PC-3 (cell line): ENCODE measurements around the gene PLXNA2. TPM values are rescaled to one million over a fixed set of nuclear protein-coding genes. Genes with fewer than 3 reads are reported as not detected.

Source experiments
- ATAC-seq: fragments of 200-7000 bp; cut with Tn5 transposase; 2 replicates; pipeline ENCODE4 v1.9.1; 2020; ENCODE audit warnings: mild to moderate bottlenecking, moderate library complexity
- BruUV-seq: library from RNA; stranded (reverse); fragments of 400-500 nt; replicated peaks from 2 replicates; lab custom pipeline; 2021; lab: Mats Ljungman, UMichigan
- CTCF ChIA-PET: fragments of 300-600 bp; sonication (Branson Sonifier 250); formaldehyde crosslinking; loops from one replicate; lab custom pipeline; 2022; ENCODE audit warnings: antibody characterized with exemption; lab: Charles Lee
- POLR2A ChIA-PET: fragments of 300-600 bp; sonication (Branson Sonifier 250); formaldehyde crosslinking; loops from one replicate; lab custom pipeline; 2022; ENCODE audit warnings: antibody characterized with exemption; ENCODE audit not compliant: unreplicated experiment; lab: Charles Lee
- DNase-seq: peaks from one replicate; pipeline ENCODE4 v3.0.0-alpha.2; 2015
- H2AFZ ChIP-seq: fragments of 300-600 bp; sonication (generic); 2 replicates; pipeline ENCODE4 v1.6.0; 2016; ENCODE audit warnings: antibody characterized with exemption, low read length
- H3F3A ChIP-seq: fragments of 300-600 bp; sonication (generic); one replicate; pipeline ENCODE4 v1.6.0; 2017; ENCODE audit warnings: antibody characterized with exemption, low read length, control low read depth, mild to moderate bottlenecking; ENCODE audit not compliant: unreplicated experiment
- H3K27ac ChIP-seq: fragments of 300-600 bp; sonication (generic); 2 replicates; pipeline ENCODE4 v1.5.1; 2016; ENCODE audit warnings: mild to moderate bottlenecking, low read length
- H3K27me3 ChIP-seq: fragments of 300-600 bp; sonication (generic); 2 replicates; pipeline ENCODE4 v1.6.1; 2016; ENCODE audit warnings: low read length, mixed read lengths
- H3K36me3 ChIP-seq: fragments of 300-600 bp; sonication (generic); 2 replicates; pipeline ENCODE4 v1.6.1; 2016; ENCODE audit warnings: low read depth, mixed run types, low read length, mixed read lengths
- H3K4me1 ChIP-seq: fragments of 300-600 bp; sonication (generic); 2 replicates; pipeline ENCODE4 v1.5.1; 2016; ENCODE audit warnings: low read length; ENCODE audit not compliant: insufficient read depth
- H3K4me2 ChIP-seq: fragments of 300-600 bp; sonication (generic); 2 replicates; pipeline ENCODE4 v1.6.0; 2016; ENCODE audit warnings: low read length
- H3K4me3 ChIP-seq: fragments of 300-600 bp; sonication (generic); 2 replicates; pipeline ENCODE4 v1.5.1; 2016; ENCODE audit warnings: mild to moderate bottlenecking, low read length, mixed read lengths
- H3K79me2 ChIP-seq: fragments of 300-600 bp; sonication (generic); 2 replicates; pipeline ENCODE4 v1.6.1; 2017; ENCODE audit warnings: low read length, mixed read lengths
- H3K9ac ChIP-seq: fragments of 300-600 bp; sonication (generic); 2 replicates; pipeline ENCODE4 v1.6.0; 2016; ENCODE audit warnings: mild to moderate bottlenecking, low read length
- H3K9me2 ChIP-seq: fragments of 300-600 bp; sonication (generic); replicated peaks from 2 replicates; pipeline ENCODE4 v1.6.1; 2016; ENCODE audit warnings: mixed run types, low read length, mixed read lengths
- H3K9me3 ChIP-seq: fragments of 300-600 bp; sonication (generic); 2 replicates; pipeline ENCODE4 v1.6.1; 2016; ENCODE audit warnings: low read length, mixed read lengths
- H4K20me1 ChIP-seq: fragments of 300-600 bp; sonication (generic); 2 replicates; pipeline ENCODE4 v1.6.1; 2016; ENCODE audit warnings: low read length, mixed read lengths
- EZH2 ChIP-seq: fragments of 300-600 bp; sonication (generic); IDR thresholded peaks from one replicate; pipeline ENCODE4 v1.6.1; 2017; ENCODE audit warnings: antibody characterized with exemption, mild to moderate bottlenecking, low read length; ENCODE audit not compliant: unreplicated experiment
- EZH2phosphoT487 ChIP-seq: fragments of 300-600 bp; sonication (generic); IDR thresholded peaks from 2 replicates; pipeline ENCODE4 v1.6.1; 2018; ENCODE audit warnings: mild to moderate bottlenecking, antibody characterized with exemption, low read length, borderline replicate concordance
- intact Hi-C: fragments of 100-400 bp; cut with micrococcal nuclease; formaldehyde crosslinking; loops from 2 replicates; pipeline ENCODE4 v1.9.0; 2023
- total RNA-seq: library from RNA; depleted of rRNA; stranded (reverse); fragments of >200 nt; gene quantifications from 2 replicates; pipeline ENCODE4 v1.2.3, GENCODE V29; 2014
- TF ChIP-seq, protein P1 (sequence below): fragments of 300-600 bp; sonication (generic); conservative IDR thresholded peaks from 2 replicates; pipeline ENCODE4 v1.5.1; 2017; ENCODE audit warnings: antibody characterized with exemption, low read depth, mild to moderate bottlenecking, low read length

The PLXNA2 gene
- total RNA-seq, 1 experiment from 2014 or later: 16.2 TPM

DNA sequence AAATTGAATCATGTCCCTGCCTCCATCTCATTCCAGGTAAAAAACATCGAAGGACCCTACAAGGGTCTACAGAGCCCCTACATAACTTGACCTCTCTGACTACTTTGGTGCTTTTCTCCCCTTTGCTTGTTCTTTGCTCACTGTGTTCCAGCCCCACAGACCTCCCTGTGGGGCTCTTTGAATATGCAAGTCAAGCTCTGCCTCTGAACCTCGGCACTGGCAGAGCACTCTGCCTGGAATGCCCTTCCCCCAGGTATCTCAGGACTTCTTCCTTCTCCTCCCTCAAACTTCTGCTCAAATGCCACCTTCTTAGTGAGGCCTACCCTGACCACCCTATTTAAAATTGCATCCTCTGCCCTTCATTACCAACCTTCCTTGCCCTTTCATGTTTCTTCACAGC is 245.5 kb downstream of the PLXNA2 start:
- Histone ChIP-seq H3K9me2 (no peaks in the 10 kb centered on the region), H3K4me1 (no peaks in the 10 kb centered on the region), H3F3A (no peaks in the 10 kb centered on the region), H3K9me3 (no peaks in the 10 kb centered on the region), H3K27me3 (0 out of 2 replicates have a peak, but pooled peaks cover 3% of the 10 kb centered on the region), H3K36me3 (no peaks in the 10 kb centered on the region), H3K79me2 (no peaks in the 10 kb centered on the region), H4K20me1 (no peaks in the 10 kb centered on the region), H2AFZ (no peak overlapping the region), H3K4me3 (no peak overlapping the region), H3K9ac (no peak overlapping the region), H3K4me2 (no peak overlapping the region), H3K27ac (no peak overlapping the region)
- TF ChIP-seq EZH2: no peak
- ATAC-seq (no peak), DNase-seq (no peak)
- BruUV-seq: no TSS peak
- POLR2A ChIA-PET: no interaction called here
- CTCF ChIA-PET: interaction anchor here (1.2 to 1.3 kb wide), 2 partner anchors 102 to 114 kb away, joined by 5 to 7 read pairs; no protein-coding TSS in a partner anchor
- intact Hi-C loops: loop anchor here (1.0 kb wide), 1 partner anchor 113 kb away; no protein-coding TSS in a partner anchor

DNA sequence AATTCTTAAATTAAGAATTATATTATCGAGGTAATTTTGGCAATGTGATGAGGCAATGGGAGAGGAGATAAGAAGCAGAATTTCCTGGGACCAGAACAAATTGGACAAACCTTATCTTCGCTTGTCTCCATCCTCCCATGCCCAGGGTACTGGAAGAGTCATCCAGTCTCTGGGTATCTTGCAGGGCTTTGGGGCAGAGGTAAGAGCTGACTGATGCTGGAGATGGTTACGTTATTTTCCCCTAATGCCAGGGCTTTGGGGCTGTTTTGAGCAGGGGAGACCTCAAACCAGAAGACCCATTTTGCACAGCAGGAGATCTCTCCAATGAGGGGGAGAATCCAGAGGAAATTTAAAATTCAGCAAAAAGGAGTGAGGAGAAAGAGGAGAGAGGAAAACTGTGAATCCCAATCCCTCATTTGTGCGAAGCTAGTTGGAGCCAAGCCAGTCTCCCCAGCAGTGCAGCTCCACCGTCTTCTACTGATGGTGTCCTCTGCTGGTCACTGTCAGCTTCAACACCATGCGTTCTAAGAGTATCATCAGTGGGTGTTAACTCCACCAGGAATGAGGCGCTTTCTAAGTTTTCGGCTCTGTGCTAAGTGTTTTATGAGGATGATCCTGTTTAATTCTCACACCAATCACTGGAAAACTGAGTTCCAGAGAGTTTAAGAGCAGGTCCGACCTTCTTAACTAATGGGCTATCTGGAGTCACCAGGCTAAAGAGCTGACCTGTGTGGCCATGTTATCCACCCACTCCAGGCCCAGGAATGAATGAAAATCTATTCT is 246.5 kb downstream of the PLXNA2 start:
- DNase-seq: peak; percentile 79
- intact Hi-C loops: loop anchor here (1.0 kb wide), 1 partner anchor 112 kb away; no protein-coding TSS in a partner anchor
- H3K36me3 ChIP-seq: no peaks in the 10 kb centered on the region
- 0 out of 2 replicates have a peak overlapping the region, but pooled peaks have one; percentile 5 for H3K4me2 ChIP-seq
- BruUV-seq: no TSS peak
- CTCF ChIA-PET: interaction anchor here (1.0 to 1.3 kb wide), 3 partner anchors 34 to 113 kb away, joined by 3 to 7 read pairs (median 5); no protein-coding TSS in a partner anchor
- TF ChIP-seq, protein P1, sequence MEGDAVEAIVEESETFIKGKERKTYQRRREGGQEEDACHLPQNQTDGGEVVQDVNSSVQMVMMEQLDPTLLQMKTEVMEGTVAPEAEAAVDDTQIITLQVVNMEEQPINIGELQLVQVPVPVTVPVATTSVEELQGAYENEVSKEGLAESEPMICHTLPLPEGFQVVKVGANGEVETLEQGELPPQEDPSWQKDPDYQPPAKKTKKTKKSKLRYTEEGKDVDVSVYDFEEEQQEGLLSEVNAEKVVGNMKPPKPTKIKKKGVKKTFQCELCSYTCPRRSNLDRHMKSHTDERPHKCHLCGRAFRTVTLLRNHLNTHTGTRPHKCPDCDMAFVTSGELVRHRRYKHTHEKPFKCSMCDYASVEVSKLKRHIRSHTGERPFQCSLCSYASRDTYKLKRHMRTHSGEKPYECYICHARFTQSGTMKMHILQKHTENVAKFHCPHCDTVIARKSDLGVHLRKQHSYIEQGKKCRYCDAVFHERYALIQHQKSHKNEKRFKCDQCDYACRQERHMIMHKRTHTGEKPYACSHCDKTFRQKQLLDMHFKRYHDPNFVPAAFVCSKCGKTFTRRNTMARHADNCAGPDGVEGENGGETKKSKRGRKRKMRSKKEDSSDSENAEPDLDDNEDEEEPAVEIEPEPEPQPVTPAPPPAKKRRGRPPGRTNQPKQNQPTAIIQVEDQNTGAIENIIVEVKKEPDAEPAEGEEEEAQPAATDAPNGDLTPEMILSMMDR: peak; percentile 93
- TF ChIP-seq EZH2phosphoT487: no peak
- no peak for TF ChIP-seq EZH2
- no peaks in the 10 kb centered on the region for H3K9me2 ChIP-seq
- ATAC-seq: peak; percentile 87
- no peaks in the 10 kb centered on the region for H4K20me1 ChIP-seq
- 0 out of 2 replicates have a peak, but pooled peaks cover 3% of the 10 kb centered on the region for H3K27me3 ChIP-seq
- no peaks in the 10 kb centered on the region for H3K4me1 ChIP-seq
- H3F3A ChIP-seq: no peaks in the 10 kb centered on the region
- no peak overlapping the region for H3K9ac ChIP-seq
- no peak overlapping the region for H3K4me3 ChIP-seq
- H2AFZ ChIP-seq: peak overlapping the region; percentile 68
- H3K9me3 ChIP-seq: no peaks in the 10 kb centered on the region
- POLR2A ChIA-PET: no interaction called here
- H3K79me2 ChIP-seq: no peaks in the 10 kb centered on the region
- H3K27ac ChIP-seq: no peak overlapping the region

DNA sequence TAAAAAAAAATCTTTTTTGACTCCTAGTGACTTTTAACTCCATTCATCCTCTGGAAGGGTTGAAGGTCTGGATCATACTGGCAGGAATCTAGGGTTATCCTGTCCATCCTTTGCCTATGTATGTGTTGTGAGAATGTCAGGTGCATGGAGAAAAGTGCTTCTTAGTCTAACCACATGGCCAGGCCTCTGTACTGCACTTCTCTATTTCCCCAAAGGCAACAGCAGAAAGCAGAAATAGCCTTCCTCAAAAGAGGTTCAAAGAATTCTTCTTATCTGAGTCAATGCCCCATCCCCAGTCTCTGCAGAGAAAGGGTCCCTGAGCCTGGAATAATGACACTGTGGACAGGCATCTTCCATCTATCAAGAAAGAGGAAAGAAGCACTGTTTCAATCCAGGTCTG is 247.5 kb downstream of the PLXNA2 start:
- TF ChIP-seq EZH2phosphoT487: no peak
- TF ChIP-seq, protein P1: no peak
- TF ChIP-seq EZH2: no peak
- CTCF ChIA-PET: no interaction called here
- no peak overlapping the region for H3K4me2 ChIP-seq
- H3K79me2 ChIP-seq: no peaks in the 10 kb centered on the region
- intact Hi-C loops: no loop called here
- no peaks in the 10 kb centered on the region for H3K9me2 ChIP-seq
- no peak overlapping the region for H3K27ac ChIP-seq
- H3K4me3 ChIP-seq: no peak overlapping the region
- DNase-seq: no peak
- H3K36me3 ChIP-seq: no peaks in the 10 kb centered on the region
- no peak overlapping the region for H2AFZ ChIP-seq
- H4K20me1 ChIP-seq: no peaks in the 10 kb centered on the region
- no peaks in the 10 kb centered on the region for H3K9me3 ChIP-seq
- H3F3A ChIP-seq: no peaks in the 10 kb centered on the region
- POLR2A ChIA-PET: no interaction called here
- no TSS peak for BruUV-seq
- ATAC-seq: no peak
- H3K27me3 ChIP-seq: 0 out of 2 replicates have a peak, but pooled peaks cover 3% of the 10 kb centered on the region
- no peak overlapping the region for H3K9ac ChIP-seq
- H3K4me1 ChIP-seq: no peaks in the 10 kb centered on the region
